HG03460 (cell line): ENCODE measurements around the gene JPT2.

Experiments
- ATAC-seq: cut with Tn5 transposase; IDR thresholded peaks from one replicate; pipeline ENCODE4 v1.9.1; 2021; ENCODE audit not compliant: unreplicated experiment

JPT2 gene

GRCh38 chr16:1651094-1651973 lies 26.7 kb upstream of the JPT2 start:
- no peak for ATAC-seq

GRCh38 chr16:1651974-1652312 lies 26.1 kb upstream of the JPT2 start:
- no peak for ATAC-seq

DNA sequence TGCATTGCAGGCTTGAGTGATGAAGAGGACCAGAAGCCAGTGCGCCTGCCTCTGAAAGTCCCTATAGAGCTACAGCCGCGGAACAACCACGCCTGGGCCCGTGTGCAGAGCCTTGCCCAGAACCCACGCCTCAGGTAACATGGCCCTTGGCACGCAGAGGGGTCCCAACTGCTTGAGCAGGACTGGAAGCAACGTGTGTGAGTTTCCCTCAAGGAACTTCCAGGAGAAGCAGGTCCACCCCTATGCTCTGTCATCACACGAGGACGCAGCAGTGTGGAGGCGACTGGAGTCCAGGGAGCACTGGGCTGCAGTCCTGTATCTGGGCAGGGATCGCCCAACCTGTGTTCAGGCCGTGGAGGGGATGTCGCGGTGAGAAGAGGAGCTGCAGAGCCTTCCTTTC lies 25.1 kb upstream of the JPT2 start:
- no peak for ATAC-seq

- no peak for ATAC-seq
Measured at GRCh38 chr16:1654505-1655268, 23.4 kb upstream of the JPT2 start.

- no peak for ATAC-seq
Measured at GRCh38 chr16:1655269-1655807, 22.7 kb upstream of the JPT2 start.

DNA sequence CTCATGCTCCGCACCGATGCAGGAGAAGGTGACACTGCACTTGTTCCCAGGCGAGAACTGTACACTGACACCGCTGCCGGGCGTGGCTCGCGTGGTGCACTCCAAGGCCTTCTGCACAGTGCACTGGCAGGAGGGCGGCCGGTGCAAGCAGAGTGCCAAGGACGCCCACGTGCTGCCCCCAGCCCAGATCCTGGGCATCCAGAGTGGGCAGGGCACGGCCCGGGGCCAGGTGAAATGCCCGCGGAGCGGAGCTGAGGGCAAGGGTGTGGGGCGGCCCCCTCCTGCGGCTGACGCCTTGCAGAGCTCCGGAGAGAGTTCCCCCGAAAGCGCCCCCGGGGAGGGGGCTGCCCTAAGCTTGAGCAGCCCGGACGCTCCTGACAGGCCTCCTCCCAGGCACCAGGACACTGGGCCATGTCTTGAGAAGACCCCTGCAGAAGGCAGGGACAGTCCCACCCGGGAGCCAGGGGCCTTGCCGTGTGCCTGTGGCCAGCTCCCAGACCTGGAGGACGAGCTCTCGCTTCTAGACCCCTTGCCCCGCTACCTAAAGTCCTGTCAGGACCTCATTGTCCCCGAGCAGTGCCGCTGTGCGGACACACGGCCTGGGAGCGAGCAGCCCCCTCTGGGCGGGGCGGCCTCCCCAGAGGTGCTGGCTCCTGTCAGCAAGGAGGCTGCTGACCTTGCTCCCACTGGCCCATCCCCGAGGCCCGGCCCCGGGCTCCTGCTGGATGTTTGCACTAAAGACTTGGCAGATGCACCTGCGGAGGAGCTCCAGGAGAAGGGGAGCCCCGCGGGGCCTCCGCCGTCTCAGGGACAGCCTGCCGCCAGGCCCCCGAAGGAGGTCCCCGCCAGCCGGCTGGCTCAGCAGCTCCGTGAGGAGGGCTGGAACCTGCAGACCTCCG lies 21.9 kb upstream of the JPT2 start:
- no peak for ATAC-seq

DNA sequence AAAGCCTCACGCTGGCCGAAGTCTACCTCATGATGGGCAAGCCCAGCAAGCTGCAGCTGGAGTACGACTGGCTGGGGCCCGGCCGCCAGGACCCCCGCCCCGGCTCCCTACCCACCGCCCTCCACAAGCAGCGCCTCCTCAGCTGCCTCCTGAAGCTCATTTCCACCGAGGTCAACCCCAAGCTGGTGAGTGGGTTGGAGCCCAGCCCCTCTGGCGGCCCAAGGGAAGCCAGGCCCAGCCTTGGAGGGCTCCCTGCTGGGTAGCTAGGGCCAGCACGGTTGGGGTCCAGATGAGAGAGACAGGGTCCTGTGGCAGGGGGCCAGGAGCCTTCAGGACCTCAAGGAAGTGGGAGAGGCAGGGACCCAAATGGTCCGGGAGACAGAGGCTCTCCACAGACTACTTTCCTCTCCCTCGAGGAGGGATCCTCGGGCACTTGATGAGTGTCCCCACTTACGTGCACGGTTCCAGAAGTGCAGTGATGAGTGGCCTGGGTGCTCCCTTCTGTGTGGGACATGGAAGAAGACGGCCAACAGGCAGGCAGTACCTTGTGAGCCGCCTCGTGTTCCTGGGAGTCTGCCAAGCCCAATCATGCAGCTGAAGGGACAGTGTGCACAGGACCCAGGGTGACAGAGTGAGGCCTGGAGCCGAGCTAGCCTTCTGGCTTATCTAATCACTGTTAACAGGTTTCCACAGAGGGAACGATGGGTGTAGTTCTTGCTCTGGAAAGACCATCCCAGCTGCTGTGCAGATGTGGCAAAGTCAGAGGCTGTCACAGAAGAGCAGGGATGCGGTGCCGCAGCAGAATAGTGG lies 21.1 kb upstream of the JPT2 start:
- ATAC-seq, result no peak

DNA sequence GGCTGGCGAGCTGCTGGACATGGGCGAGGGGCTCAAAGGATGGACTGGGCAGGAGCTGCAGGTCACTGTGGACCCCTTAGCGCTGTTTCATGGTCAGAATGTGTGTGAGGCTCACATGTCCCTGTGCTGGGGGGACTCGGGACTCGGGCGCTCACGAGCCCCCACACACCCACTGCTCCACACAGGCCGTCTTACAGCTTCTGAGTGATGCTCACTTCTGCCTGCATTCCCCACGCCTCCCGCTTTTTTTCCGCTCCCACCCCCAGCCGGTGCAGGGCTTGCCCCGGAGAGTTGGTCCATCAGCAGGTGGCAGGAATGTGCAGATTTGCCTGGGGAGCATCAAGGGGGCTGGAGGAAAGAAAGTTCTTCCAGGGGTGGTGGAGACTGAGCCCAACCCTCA lies 20.2 kb upstream of the JPT2 start:
- ATAC-seq, result no peak

- ATAC-seq, result no peak
Measured at GRCh38 chr16:1659031-1659430, 19.0 kb upstream of the JPT2 start.

DNA sequence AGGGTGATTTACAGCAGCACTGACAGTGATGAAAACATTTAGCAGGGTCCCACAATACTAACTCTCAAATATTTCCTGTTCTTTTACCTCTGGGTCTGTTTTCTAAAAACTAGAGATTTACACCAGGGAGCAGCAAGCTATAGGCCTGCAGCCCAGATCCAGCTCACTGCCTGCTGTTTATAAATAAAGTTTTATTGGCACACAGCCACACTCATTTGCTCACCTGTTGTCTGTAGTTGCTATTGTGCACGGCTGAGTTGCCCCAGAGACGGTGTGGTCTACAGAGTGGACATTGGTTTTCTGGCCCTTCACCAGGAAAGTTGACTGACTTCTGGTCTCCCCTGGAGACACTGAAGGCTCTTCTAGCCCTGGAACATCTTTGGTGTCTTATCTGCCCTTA lies 16.3 kb upstream of the JPT2 start:
- ATAC-seq, result no peak

- no peak for ATAC-seq
Measured at GRCh38 chr16:1662543-1662942, 15.5 kb upstream of the JPT2 start.

- ATAC-seq, result no peak
Measured at GRCh38 chr16:1665829-1666228, 12.2 kb upstream of the JPT2 start.

DNA sequence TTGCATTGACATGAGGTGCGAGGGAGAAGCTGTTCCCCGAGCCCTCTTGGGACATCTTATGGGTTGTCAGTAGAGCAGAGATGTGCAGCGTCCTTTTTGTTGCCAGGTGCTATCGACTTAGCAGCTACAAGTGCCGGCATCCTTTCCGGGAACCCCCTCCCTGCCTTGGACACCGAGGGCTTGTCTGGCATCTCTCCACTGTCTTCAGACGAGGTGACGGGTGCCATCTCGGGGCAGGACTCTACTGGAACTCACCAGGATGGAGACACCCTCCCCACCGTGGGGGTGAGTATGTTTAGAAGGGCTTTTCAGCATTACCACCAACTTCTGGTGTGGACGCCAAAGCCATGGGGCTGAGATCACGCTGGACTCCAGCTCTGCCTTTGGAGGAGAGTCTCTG lies 11.8 kb upstream of the JPT2 start:
- ATAC-seq, result no peak

- ATAC-seq, result no peak
Measured at GRCh38 chr16:1667271-1667670, 10.8 kb upstream of the JPT2 start.

DNA sequence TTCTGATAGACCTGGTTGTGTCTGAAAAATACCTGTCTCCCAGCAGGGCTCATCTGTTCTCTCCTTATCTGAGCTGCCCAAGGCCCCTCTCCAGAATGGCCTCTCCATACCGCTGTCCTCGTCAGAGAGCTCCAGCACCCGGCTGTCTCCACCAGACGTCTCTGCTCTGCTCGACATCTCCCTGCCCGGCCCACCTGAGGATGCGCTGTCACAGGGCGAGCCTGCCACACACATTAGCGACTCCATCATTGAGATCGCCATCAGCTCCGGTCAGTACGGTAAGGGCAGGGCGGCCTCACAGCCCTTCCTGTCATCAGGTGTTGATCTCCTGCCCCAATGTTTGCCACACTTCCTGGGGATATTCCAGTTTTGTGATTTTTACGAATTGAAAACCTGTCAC lies 10.2 kb upstream of the JPT2 start:
- no peak for ATAC-seq

DNA sequence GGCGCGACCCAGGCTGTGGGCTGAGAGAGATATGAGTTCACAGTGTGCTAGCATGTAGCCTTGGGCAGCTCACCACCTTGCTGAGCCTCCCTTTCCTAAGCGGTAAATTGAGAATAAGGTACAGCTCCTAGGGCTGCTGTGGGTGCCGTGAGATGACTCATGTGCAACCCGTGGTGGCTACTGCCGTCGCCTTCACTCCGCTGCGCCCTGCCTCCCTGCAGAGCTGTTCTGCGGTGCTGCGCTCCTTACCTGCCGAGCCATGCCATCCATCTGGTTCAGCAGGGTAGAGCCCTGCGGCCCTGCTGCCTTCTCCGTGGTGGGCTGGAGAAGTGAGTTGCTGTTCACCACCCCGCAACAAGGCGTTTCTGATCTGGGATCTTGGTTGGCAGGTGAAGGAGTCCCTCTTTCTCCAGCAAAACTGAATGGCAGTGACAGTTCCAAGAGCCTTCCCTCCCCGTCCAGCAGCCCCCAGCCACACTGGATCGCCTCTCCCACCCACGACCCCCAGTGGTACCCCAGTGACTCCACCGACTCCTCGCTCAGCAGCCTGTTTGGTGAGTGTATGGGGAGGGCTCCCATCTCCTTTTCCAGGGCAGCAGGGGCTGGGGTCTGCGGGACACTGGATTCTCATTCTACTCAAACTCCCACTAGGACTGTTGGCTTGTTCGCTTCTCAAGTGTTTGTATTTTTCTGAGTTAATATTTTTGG lies 9.3 kb upstream of the JPT2 start:
- no peak for ATAC-seq

DNA sequence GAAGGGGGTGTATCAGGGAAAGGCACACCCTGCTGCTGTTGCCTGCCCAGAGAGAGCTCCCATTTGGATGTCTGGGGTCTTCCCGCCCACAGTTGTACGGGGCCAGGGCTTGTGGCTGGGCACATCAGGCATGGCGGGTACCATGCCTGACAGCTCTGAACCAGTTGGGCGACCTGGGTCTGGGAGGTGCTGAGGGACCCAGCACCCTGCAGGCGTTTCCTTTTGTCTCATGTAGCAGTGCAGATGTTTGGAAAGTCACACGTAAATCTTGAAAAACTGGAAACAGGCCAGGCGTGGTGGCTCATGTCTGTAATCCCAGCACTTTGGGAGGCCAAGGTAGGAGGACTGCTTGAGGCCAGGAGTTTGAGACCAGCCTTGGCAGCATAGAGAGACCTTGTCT lies 8.4 kb upstream of the JPT2 start:
- no peak for ATAC-seq

- no peak for ATAC-seq
Measured at GRCh38 chr16:1670371-1670770, 7.7 kb upstream of the JPT2 start.

GRCh38 chr16:1670866-1671265 lies 7.2 kb upstream of the JPT2 start:
- no peak for ATAC-seq
